GM23248 (cell line): ENCODE data around the gene ACOT7. TPM values are rescaled to one million over a fixed set of nuclear protein-coding genes. Genes with fewer than 3 reads are reported as not detected.
A peak's percentile ranks its signal among the peaks of the same experiment; 100 is the strongest.

Source experiments
- DNase-seq: peaks from one replicate; pipeline ENCODE4 v3.0.0-alpha.2; 2015
- H2AFZ ChIP-seq: fragments of 200-600 bp; sonication (generic); 2 replicates; pipeline ENCODE4 v1.6.1; 2016; ENCODE audit warnings: antibody characterized with exemption
- H3F3A ChIP-seq: fragments of 200-600 bp; sonication (generic); 2 replicates; pipeline ENCODE4 v1.6.1; 2016; ENCODE audit warnings: mild to moderate bottlenecking, antibody characterized with exemption, mixed run types; ENCODE audit not compliant: insufficient read depth
- H3K27ac ChIP-seq: fragments of 200-600 bp; sonication (generic); 2 replicates; pipeline ENCODE4 v1.5.1; 2016; ENCODE audit warnings: mild to moderate bottlenecking
- H3K27me3 ChIP-seq: fragments of 200-600 bp; sonication (generic); replicated peaks from 2 replicates; pipeline ENCODE4 v1.6.1; 2016; ENCODE audit warnings: mild to moderate bottlenecking; ENCODE audit not compliant: insufficient read depth
- H3K36me3 ChIP-seq: fragments of 200-600 bp; sonication (generic); 2 replicates; pipeline ENCODE4 v1.6.1; 2016; ENCODE audit warnings: low read depth, mild to moderate bottlenecking
- H3K4me1 ChIP-seq: fragments of 200-600 bp; sonication (generic); 2 replicates; pipeline ENCODE4 v1.6.1; 2016; ENCODE audit warnings: mild to moderate bottlenecking; ENCODE audit not compliant: insufficient read depth
- H3K4me2 ChIP-seq: fragments of 200-600 bp; sonication (generic); one replicate; pipeline ENCODE4 v1.6.1; 2016; ENCODE audit warnings: mild to moderate bottlenecking; ENCODE audit not compliant: unreplicated experiment
- H3K4me3 ChIP-seq: fragments of 200-600 bp; sonication (generic); 2 replicates; pipeline ENCODE4 v1.5.1; 2016; ENCODE audit warnings: mild to moderate bottlenecking
- H3K79me2 ChIP-seq: fragments of 200-600 bp; sonication (generic); 2 replicates; pipeline ENCODE4 v1.6.1; 2016; ENCODE audit warnings: mild to moderate bottlenecking; ENCODE audit not compliant: insufficient read depth
- H3K9ac ChIP-seq: fragments of 200-600 bp; sonication (generic); 2 replicates; pipeline ENCODE4 v1.6.1; 2016; ENCODE audit warnings: mild to moderate bottlenecking
- H3K9me2 ChIP-seq: fragments of 200-600 bp; sonication (generic); 2 replicates; pipeline ENCODE4 v1.6.1; 2016; ENCODE audit warnings: mixed run types, mild to moderate bottlenecking, moderate library complexity; ENCODE audit not compliant: insufficient read depth
- H3K9me3 ChIP-seq: fragments of 200-600 bp; sonication (generic); one replicate; pipeline ENCODE4 v1.6.1; 2017; ENCODE audit warnings: low read depth
- H4K20me1 ChIP-seq: fragments of 200-600 bp; sonication (generic); 2 replicates; pipeline ENCODE4 v1.6.0; 2016; ENCODE audit not compliant: insufficient read depth
- EZH2 ChIP-seq: fragments of 200-600 bp; sonication (generic); IDR thresholded peaks from 2 replicates; pipeline ENCODE4 v1.6.1; 2018; ENCODE audit warnings: antibody characterized with exemption, mild to moderate bottlenecking; ENCODE audit not compliant: insufficient read depth, poor library complexity, severe bottlenecking
- EZH2phosphoT487 ChIP-seq: fragments of 200-600 bp; sonication (generic); IDR thresholded peaks from 2 replicates; pipeline ENCODE4 v1.6.1; 2018; ENCODE audit warnings: antibody characterized with exemption, moderate library complexity, mild to moderate bottlenecking, low read depth; ENCODE audit not compliant: insufficient read depth
- WGBS, 2 experiments: methylation state at CpG; one replicate each; pipeline ENCODE4 v1.1.6; 2015 to 2017; ENCODE audit warnings: low lambda C conversion rate in 2 of 2, low coverage in 1 of 2; ENCODE audit errors: missing lambda C conversion rate in 2 of 2; 5-methylcytosine and 5-hydroxymethylcytosine counted together
- in situ Hi-C: fragments of 300-500 bp; cut with MboI; formaldehyde crosslinking; loops from 2 replicates; pipeline ENCODE4 v1.15.0; 2020
- polyA plus RNA-seq: library from polyadenylated mRNA; unstranded; fragments of >200 nt; fragmentation: Nextera tagmentation; extraction: Ambion mirVana; gene quantifications from 2 replicates; pipeline ENCODE4 v1.2.1, GENCODE V29; 2016
- total RNA-seq: library from RNA; depleted of rRNA; stranded (reverse); fragments of >200 nt; shearing (Covaris generic); gene quantifications from 2 replicates; pipeline ENCODE4 v1.2.3, GENCODE V29; 2014

Gene ACOT7
- total and polyA plus RNA-seq, 2 experiments from 2014 or later = 25.7 to 74.7 TPM

DNA sequence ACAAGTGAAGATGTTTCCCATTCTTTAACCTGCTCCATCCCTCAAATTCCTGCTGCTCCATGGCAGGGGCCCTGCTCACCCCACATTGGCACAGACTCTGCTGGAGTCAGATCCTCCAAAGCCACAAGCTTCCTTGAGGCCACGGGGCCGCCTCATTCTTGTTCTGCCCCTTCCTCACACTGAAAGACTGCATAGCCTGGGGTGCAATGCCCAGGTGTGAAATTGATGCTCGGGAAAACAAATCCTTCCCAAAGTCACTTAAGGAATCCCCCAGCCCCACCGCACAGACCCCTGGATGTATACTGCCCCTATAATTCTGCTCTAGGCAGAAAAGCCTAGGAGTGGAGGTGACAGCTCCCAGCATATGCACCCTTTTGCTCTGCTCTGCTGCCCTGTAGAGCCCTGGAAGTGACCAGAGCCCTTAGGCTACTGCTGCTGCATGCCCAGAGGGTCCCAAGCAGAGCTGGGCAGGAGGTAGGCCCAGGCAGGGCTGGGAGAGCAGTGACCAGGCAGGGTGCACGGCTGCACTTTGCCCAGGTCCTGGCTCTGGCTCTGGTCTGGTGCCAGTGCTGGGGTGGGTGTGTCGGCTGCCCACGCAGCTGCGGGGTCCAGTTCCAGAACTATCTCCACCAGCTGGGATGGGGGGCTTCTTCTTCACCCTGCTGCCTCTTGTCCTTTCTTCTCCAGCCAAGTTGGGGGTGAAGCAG, 24.5 kb upstream of the ACOT7 start:
- DNase-seq = no peak
- no peaks in the 10 kb centered on the region for H3K36me3 ChIP-seq
- no peaks in the 10 kb centered on the region for H3K9me2 ChIP-seq
- no peak overlapping the region for H2AFZ ChIP-seq
- H3K4me2 ChIP-seq = no peak overlapping the region
- no peaks in the 10 kb centered on the region for H4K20me1 ChIP-seq
- in situ Hi-C loops = no loop called here
- peaks cover 69% of the 10 kb centered on the region for H3K27me3 ChIP-seq
- H3K9ac ChIP-seq = no peak overlapping the region
- 0 out of 2 replicates have a peak, but pooled peaks cover 1% of the 10 kb centered on the region for H3F3A ChIP-seq
- H3K79me2 ChIP-seq = no peaks in the 10 kb centered on the region
- no peak overlapping the region for H3K4me3 ChIP-seq
- no peak overlapping the region for H3K27ac ChIP-seq
- H3K9me3 ChIP-seq = no peaks in the 10 kb centered on the region
- peaks cover 13% of the 10 kb centered on the region for H3K4me1 ChIP-seq
- TF ChIP-seq EZH2 (no peak), EZH2phosphoT487 (no peak)
- WGBS, 2 experiments = 50 to 54% methylated on average over 8 of the region's 8 CpGs

DNA sequence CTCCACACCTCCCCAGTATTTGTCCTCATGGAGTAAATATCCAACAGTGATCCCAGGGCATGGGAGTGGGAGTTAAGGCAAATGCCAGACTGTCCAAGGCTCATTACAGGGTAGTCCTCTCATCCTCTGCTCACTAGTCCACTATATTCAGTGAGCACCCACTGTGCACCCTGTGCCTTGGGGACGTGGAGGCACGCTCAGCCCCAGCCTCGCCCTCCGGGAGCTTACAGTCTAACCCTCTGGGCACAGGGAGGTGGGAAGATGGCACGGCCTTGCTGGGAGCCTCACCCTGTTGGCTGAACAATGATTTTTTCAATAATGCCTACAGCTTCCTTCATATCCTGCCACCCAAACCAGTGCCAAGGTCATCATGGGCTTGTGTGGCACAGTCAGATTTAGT, 23.3 kb upstream of the ACOT7 start:
- no peak overlapping the region for H3K27ac ChIP-seq
- H3K79me2 ChIP-seq = no peaks in the 10 kb centered on the region
- H2AFZ ChIP-seq = no peak overlapping the region
- peaks cover 10% of the 10 kb centered on the region; the same call in 1 of the 2 replicates for H3K4me1 ChIP-seq
- no peaks in the 10 kb centered on the region for H3K36me3 ChIP-seq
- in situ Hi-C loops = no loop called here
- H3K9me2 ChIP-seq = no peaks in the 10 kb centered on the region
- H3K9me3 ChIP-seq = no peaks in the 10 kb centered on the region
- WGBS, 2 experiments = 43 to 46% methylated on average over 5 of the region's 5 CpGs
- peaks cover 69% of the 10 kb centered on the region for H3K27me3 ChIP-seq
- no peak overlapping the region for H3K9ac ChIP-seq
- no peak for DNase-seq
- TF ChIP-seq EZH2phosphoT487 (no peak), EZH2 (no peak)
- no peak overlapping the region for H3K4me3 ChIP-seq
- H4K20me1 ChIP-seq = no peaks in the 10 kb centered on the region
- H3K4me2 ChIP-seq = no peak overlapping the region
- H3F3A ChIP-seq = no peaks in the 10 kb centered on the region

DNA sequence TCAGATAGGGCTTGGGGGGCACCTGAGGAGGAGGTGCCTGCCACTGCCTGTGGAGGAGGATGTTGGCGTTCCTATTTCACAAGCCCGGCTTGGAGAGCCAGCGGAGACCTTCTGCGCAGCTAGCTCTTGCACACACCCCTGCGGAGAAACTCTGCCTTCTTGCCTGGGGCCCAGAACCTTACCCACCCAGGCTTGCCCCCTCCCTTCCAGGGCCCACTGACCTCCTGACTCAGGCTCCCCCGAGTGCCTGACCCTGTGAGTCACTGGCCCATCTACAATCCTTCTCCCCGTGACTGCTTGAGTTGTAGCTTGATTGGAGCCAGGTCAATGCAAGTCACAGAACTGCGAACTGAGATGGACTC, 22.7 kb upstream of the ACOT7 start:
- DNase-seq = no peak
- Histone ChIP-seq H3K9me3 (no peaks in the 10 kb centered on the region), H4K20me1 (no peaks in the 10 kb centered on the region), H3K4me2 (no peak overlapping the region), H3K4me1 (peaks cover 10% of the 10 kb centered on the region; the same call in 1 of the 2 replicates), H3K27ac (no peak overlapping the region), H3F3A (no peaks in the 10 kb centered on the region), H3K9me2 (no peaks in the 10 kb centered on the region), H3K79me2 (no peaks in the 10 kb centered on the region), H3K27me3 (peaks cover 69% of the 10 kb centered on the region), H3K9ac (no peak overlapping the region), H3K4me3 (no peak overlapping the region), H3K36me3 (no peaks in the 10 kb centered on the region), H2AFZ (no peak overlapping the region)
- in situ Hi-C loops = no loop called here
- 78 to 83% methylated on average over 8 of the region's 8 CpGs for WGBS, 2 experiments
- TF ChIP-seq EZH2 (no peak), EZH2phosphoT487 (no peak)

DNA sequence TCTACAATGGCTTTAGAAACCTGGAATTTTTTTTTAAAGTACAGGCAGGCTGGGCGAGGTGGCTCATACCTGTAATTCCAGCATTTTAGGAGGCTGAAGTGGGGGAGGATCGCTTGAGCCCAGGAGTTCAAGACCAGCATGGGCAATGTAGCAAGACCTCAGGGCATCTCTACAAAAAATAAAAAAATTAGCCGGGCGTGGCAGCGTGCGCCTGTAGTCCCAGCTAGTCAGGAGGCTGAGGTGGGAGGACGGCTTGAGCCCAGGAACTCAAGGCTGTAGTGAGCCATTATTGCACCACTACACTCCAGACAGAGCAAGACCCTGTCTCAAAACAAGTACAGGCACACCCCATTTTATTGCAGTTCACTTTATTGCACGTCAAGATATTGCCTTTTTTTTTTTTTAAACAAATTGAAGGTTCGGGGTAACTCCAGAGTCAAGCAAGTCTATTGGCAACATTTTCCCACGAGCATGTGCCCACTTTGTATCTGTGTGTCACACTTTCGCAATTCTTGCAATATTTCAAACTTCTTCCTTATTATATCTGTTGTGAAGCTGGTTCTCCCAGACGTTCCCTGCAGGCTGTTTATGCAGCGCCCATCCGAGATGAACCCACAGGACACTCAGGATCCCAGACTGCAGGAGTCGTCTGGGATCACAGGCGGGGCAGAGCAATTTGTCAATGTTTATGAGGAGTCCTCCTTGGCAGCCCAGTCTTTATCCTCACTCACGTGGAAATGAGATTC, 21.5 kb upstream of the ACOT7 start:
- 42 to 46% methylated on average over 17 of the region's 17 CpGs for WGBS, 2 experiments
- in situ Hi-C loops = no loop called here
- Histone ChIP-seq H3K9me3 (no peaks in the 10 kb centered on the region), H3K9me2 (no peaks in the 10 kb centered on the region), H3K9ac (no peak overlapping the region), H3K4me3 (no peak overlapping the region), H3K4me2 (peak overlapping the region; percentile 28), H3K79me2 (no peaks in the 10 kb centered on the region), H3K36me3 (no peaks in the 10 kb centered on the region), H3K4me1 (peaks cover 7% of the 10 kb centered on the region; the same call in 1 of the 2 replicates), H2AFZ (peak overlapping the region; percentile 51; the same call in 1 of the 2 replicates), H3K27ac (no peak overlapping the region), H4K20me1 (no peaks in the 10 kb centered on the region), H3K27me3 (peaks cover 59% of the 10 kb centered on the region), H3F3A (no peaks in the 10 kb centered on the region)
- peak; percentile 50 for DNase-seq
- TF ChIP-seq EZH2 = no peak
- TF ChIP-seq EZH2phosphoT487 = no peak
